B cell (primary cell): ENCODE data around the gene TBX6. TPM values are rescaled to one million over a fixed set of nuclear protein-coding genes. Genes with fewer than 3 reads are reported as not detected.

Experiments used
- ATAC-seq: fragments of 200-7000 bp; cut with Tn5 transposase; one replicate; pipeline ENCODE4 v1.10.0; 2021; ENCODE audit warnings: low read depth, mild to moderate bottlenecking, moderate number of reproducible peaks, moderate library complexity
- CTCF ChIA-PET: fragments of 350-600 bp; sonication (Branson Sonifier 250); formaldehyde crosslinking; loops from one replicate; lab custom pipeline; 2021; ENCODE audit warnings: antibody characterized with exemption, inconsistent platforms; lab: Charles Lee
- POLR2A ChIA-PET: fragments of 350-600 bp; sonication (Branson Sonifier 250); formaldehyde crosslinking; loops from one replicate; lab custom pipeline; 2021; ENCODE audit warnings: antibody characterized with exemption; lab: Charles Lee
- DNase-seq: peaks from one replicate; pipeline ENCODE4 v3.0.0; 2013
- H2AFZ ChIP-seq: 2 replicates; pipeline ENCODE4 v1.6.1; 2012; ENCODE audit warnings: mild to moderate bottlenecking, low read depth, low read length; ENCODE audit not compliant: insufficient read depth, poor library complexity, severe bottlenecking
- H3K27ac ChIP-seq, 2 donors: 1 replicate in 1 of 2; 2 replicates in 1 of 2; pipeline ENCODE4 v1.5.1; 2012 to 2013; ENCODE audit warnings: low read length in 2 of 2, mild to moderate bottlenecking in 2 of 2, moderate library complexity in 1 of 2
- H3K27me3 ChIP-seq, 4 experiments: fragments of 200-600 bp in 1 of 4; sonication (generic) in 1 of 4; replicated peaks in 1 of 4; 1 replicate in 2 of 4; 2 replicates in 2 of 4; pipeline versions ENCODE4 v1.6.1 to v1.7.0; 2013 to 2016; ENCODE audit warnings: low read length in 3 of 4, mild to moderate bottlenecking in 2 of 4, mixed read lengths in 1 of 4, moderate library complexity in 1 of 4; ENCODE audit not compliant: insufficient read depth in 4 of 4, control insufficient read depth in 3 of 4; ENCODE audit errors: control extremely low read depth in 1 of 4
- H3K36me3 ChIP-seq, 2 experiments: replicated peaks in 1 of 2; 1 replicate in 1 of 2; 2 replicates in 1 of 2; pipeline versions ENCODE4 v1.6.1 to v1.7.1; 2013; ENCODE audit warnings: low read length in 1 of 2; ENCODE audit not compliant: insufficient read depth in 2 of 2, control insufficient read depth in 1 of 2; ENCODE audit errors: control extremely low read depth in 1 of 2, extremely low read depth in 1 of 2
- H3K4me1 ChIP-seq, 2 donors: fragments of 200-600 bp in 1 of 2; sonication (generic) in 1 of 2; 1 replicate in 1 of 2; 2 replicates in 1 of 2; pipeline versions ENCODE4 v1.5.1 to v1.6.1; 2013 to 2017; ENCODE audit warnings: low read length in 2 of 2; ENCODE audit not compliant: control insufficient read depth in 2 of 2, insufficient read depth in 2 of 2
- H3K4me2 ChIP-seq: replicated peaks from 2 replicates; pipeline ENCODE3; 2012; ENCODE audit warnings: mild to moderate bottlenecking, low read depth, low read length; ENCODE audit not compliant: poor library complexity, severe bottlenecking
- H3K4me3 ChIP-seq, 5 experiments: fragments of 200-600 bp in 1 of 5; sonication (generic) in 1 of 5; 1 replicate in 3 of 5; 2 replicates in 2 of 5; pipeline versions ENCODE4 v1.5.1 to v1.7.0; 2011 to 2016; ENCODE audit warnings: low read length in 4 of 5, mild to moderate bottlenecking in 4 of 5, low read depth in 2 of 5, control low read depth in 1 of 5, moderate library complexity in 1 of 5; ENCODE audit not compliant: insufficient read depth in 1 of 5; ENCODE audit errors: control extremely low read depth in 1 of 5, extremely low read depth in 1 of 5
- H3K79me2 ChIP-seq: fragments of 200-600 bp; sonication (generic); one replicate; pipeline ENCODE4 v1.6.0; 2016; ENCODE audit warnings: low read length; ENCODE audit not compliant: control insufficient read depth, insufficient read depth
- H3K9ac ChIP-seq: fragments of 200-600 bp; sonication (generic); 2 replicates; pipeline ENCODE4 v1.6.1; 2017; ENCODE audit warnings: mild to moderate bottlenecking, low read length, moderate library complexity
- H3K9me3 ChIP-seq, 3 donors: one replicate each; pipeline versions ENCODE4 v1.6.1 to v1.7.1; 2013; ENCODE audit warnings: low read length in 2 of 3; ENCODE audit not compliant: control insufficient read depth in 2 of 3, insufficient read depth in 1 of 3; ENCODE audit errors: control extremely low read depth in 1 of 3
- H4K20me1 ChIP-seq: 2 replicates; pipeline ENCODE4 v1.6.0; 2012; ENCODE audit warnings: mild to moderate bottlenecking, low read length; ENCODE audit not compliant: insufficient read depth, control insufficient read depth, poor library complexity, severe bottlenecking
- H3K27ac Mint-ChIP-seq: one replicate; pipeline ENCODE4 v1.8.0; 2021; ENCODE audit warnings: mixed read lengths
- H3K27me3 Mint-ChIP-seq: one replicate; pipeline ENCODE4 v1.8.0; 2021; ENCODE audit warnings: mixed read lengths
- H3K4me1 Mint-ChIP-seq: one replicate; pipeline ENCODE4 v1.8.0; 2021; ENCODE audit warnings: mixed read lengths
- H3K4me3 Mint-ChIP-seq: one replicate; pipeline ENCODE4 v1.8.0; 2021; ENCODE audit warnings: mixed read lengths
- H3K9me3 Mint-ChIP-seq: one replicate; pipeline ENCODE4 v1.8.0; 2022; ENCODE audit warnings: mixed read lengths; ENCODE audit not compliant: insufficient read depth
- EZH2 ChIP-seq: IDR thresholded peaks from 2 replicates; pipeline ENCODE4 v1.6.1; 2012; ENCODE audit warnings: borderline replicate concordance, low read depth, mild to moderate bottlenecking, moderate library complexity, low read length; ENCODE audit not compliant: insufficient read depth, poor library complexity, severe bottlenecking
- WGBS: methylation state at CpG from one replicate; pipeline ENCODE4 v1.1.5; 2013; ENCODE audit warnings: missing lambda C conversion rate; ENCODE audit not compliant: insufficient coverage; 5-methylcytosine and 5-hydroxymethylcytosine counted together
- intact Hi-C: fragments of 100-400 bp; cut with micrococcal nuclease; formaldehyde crosslinking; loops from one replicate; pipeline ENCODE4 v1.10.0; 2022
- polyA plus RNA-seq: library from polyadenylated mRNA; depleted of rRNA; stranded (reverse); fragments of >200 nt; gene quantifications from 2 replicates; pipeline ENCODE4 v1.2.3, GENCODE V29; 2012
- total RNA-seq, 2 donors: library from RNA; stranded (reverse); fragments of 120-200 nt in 1 of 2; gene quantifications; 1 replicate in 1 of 2; 2 replicates in 1 of 2; pipeline versions ENCODE4 v1.2.3 to v1.2.4, GENCODE V29; 2013 to 2022
- TF ChIP-seq, protein P1 (sequence below): fragments of 200-600 bp; IDR thresholded peaks from one replicate; pipeline ENCODE4 v1.8.0; 2022; ENCODE audit warnings: antibody characterized with exemption, mild to moderate bottlenecking

Gene TBX6
- total and polyA plus RNA-seq, 2 donors (not counting 1 experiment from before 2014, with no cell fraction given) = 1.4 to 5.4 TPM

GRCh38 chr16:30065943-30066760 lies 25.6 kb downstream of the TBX6 start:
- Histone ChIP-seq H3K4me1 (peaks cover 16 to 42% of the 10 kb centered on the region in 2 donors), H3K27me3 (no peaks in the 10 kb centered on the region), H4K20me1 (peaks cover 48% of the 10 kb centered on the region), H3K36me3 (peaks cover 12 to 41% of the 10 kb centered on the region in 2 experiments), H3K4me2 (peak overlapping the region; percentile 95), H3K9ac (peak overlapping the region; percentile 73), H3K27ac (peak overlapping the region; percentile 82 to 88), H2AFZ (peak overlapping the region; percentile 96), H3K9me3 (no peaks in the 10 kb centered on the region), H3K79me2 (peaks cover 53% of the 10 kb centered on the region), H3K4me3 (peak overlapping the region; percentile 64 to 96 (median 87))
- Mint-ChIP-seq H3K27ac (peak overlapping the region; percentile 99), H3K9me3 (no peaks in the 10 kb centered on the region), H3K4me1 (peaks cover 31% of the 10 kb centered on the region), H3K4me3 (peak overlapping the region; percentile 100), H3K27me3 (no peaks in the 10 kb centered on the region)
- 1% methylated on average over 41 of the region's 44 CpGs for WGBS
- ATAC-seq = no peak
- CTCF ChIA-PET = interaction anchor here (0.6 to 3.4 kb wide), 12 partner anchors 11 to 563 kb away, joined by 3 to 28 read pairs (median 4); partner anchors contain the start of genes GDPD3, TBX6 and YPEL3
- intact Hi-C loops = loop anchor here (1.0 to 10.0 kb wide), 10 partner anchors 9 to 629 kb away; partner anchors contain the start of genes FBRS, HIRIP3, MAPK3 and MYL11
- POLR2A ChIA-PET = interaction anchor here (0.5 to 3.0 kb wide), 17 partner anchors 9 to 1142 kb away, joined by 3 to 61 read pairs (median 4); partner anchors contain the start of genes CORO1A, DCTPP1, TBC1D10B and TBX6
- peak; percentile 35 for DNase-seq
- TF ChIP-seq EZH2 = no peak
- TF ChIP-seq, protein P1, sequence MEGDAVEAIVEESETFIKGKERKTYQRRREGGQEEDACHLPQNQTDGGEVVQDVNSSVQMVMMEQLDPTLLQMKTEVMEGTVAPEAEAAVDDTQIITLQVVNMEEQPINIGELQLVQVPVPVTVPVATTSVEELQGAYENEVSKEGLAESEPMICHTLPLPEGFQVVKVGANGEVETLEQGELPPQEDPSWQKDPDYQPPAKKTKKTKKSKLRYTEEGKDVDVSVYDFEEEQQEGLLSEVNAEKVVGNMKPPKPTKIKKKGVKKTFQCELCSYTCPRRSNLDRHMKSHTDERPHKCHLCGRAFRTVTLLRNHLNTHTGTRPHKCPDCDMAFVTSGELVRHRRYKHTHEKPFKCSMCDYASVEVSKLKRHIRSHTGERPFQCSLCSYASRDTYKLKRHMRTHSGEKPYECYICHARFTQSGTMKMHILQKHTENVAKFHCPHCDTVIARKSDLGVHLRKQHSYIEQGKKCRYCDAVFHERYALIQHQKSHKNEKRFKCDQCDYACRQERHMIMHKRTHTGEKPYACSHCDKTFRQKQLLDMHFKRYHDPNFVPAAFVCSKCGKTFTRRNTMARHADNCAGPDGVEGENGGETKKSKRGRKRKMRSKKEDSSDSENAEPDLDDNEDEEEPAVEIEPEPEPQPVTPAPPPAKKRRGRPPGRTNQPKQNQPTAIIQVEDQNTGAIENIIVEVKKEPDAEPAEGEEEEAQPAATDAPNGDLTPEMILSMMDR = no peak
